GM18505 (cell line): ENCODE data around the gene PGM1.

ENCODE experiments used
- ATAC-seq: cut with Tn5 transposase; IDR thresholded peaks from one replicate; pipeline ENCODE4 v1.9.1; 2021; ENCODE audit not compliant: unreplicated experiment
- POLR2A ChIP-seq: IDR thresholded peaks from 4 replicates; pipeline ENCODE4 v1.6.1; 2011; ENCODE audit warnings: borderline replicate concordance; ENCODE audit not compliant: insufficient read depth, insufficient read length; ENCODE audit errors: extremely low read depth

Gene PGM1

GRCh38 chr1:63643926-63644325 is 50.7 kb downstream of the PGM1 start:
- ATAC-seq: no peak
- no peak for TF ChIP-seq POLR2A

- no peak for TF ChIP-seq POLR2A
- no peak for ATAC-seq
Observed at GRCh38 chr1:63645317-63645716, 52.1 kb downstream of the PGM1 start.

- TF ChIP-seq POLR2A: no peak
Observed at GRCh38 chr1:63648689-63649088, 55.5 kb downstream of the PGM1 start.

GRCh38 chr1:63651161-63651701 is 58.0 kb downstream of the PGM1 start:
- ATAC-seq: no peak

More at GRCh38 chr1:63648689-63649088, 55.5 kb downstream of the PGM1 start:
- no peak for ATAC-seq

GRCh38 chr1:63653976-63654375 is 60.8 kb downstream of the PGM1 start:
- TF ChIP-seq POLR2A: no peak
- no peak for ATAC-seq

More at GRCh38 chr1:63651161-63651701, 58.0 kb downstream of the PGM1 start:
- TF ChIP-seq POLR2A: no peak

- no peak for ATAC-seq
Observed at GRCh38 chr1:63659448-63659847, 66.2 kb downstream of the PGM1 start.

GRCh38 chr1:63662056-63662836 is 69.0 kb downstream of the PGM1 start:
- no peak for ATAC-seq
- no peak for TF ChIP-seq POLR2A

More at GRCh38 chr1:63659448-63659847, 66.2 kb downstream of the PGM1 start:
- no peak for TF ChIP-seq POLR2A

GRCh38 chr1:63662841-63663240 is 69.6 kb downstream of the PGM1 start:
- no peak for ATAC-seq
- TF ChIP-seq POLR2A: no peak

GRCh38 chr1:63663301-63663700 is 70.1 kb downstream of the PGM1 start:
- no peak for ATAC-seq
- no peak for TF ChIP-seq POLR2A

- no peak for TF ChIP-seq POLR2A
- ATAC-seq: no peak
Observed at GRCh38 chr1:63663873-63664272, 70.7 kb downstream of the PGM1 start.

- no peak for ATAC-seq
- TF ChIP-seq POLR2A: no peak
Observed at GRCh38 chr1:63664742-63665141, 71.5 kb downstream of the PGM1 start.

GRCh38 chr1:63665410-63665809 is 72.2 kb downstream of the PGM1 start:
- ATAC-seq: no peak
- no peak for TF ChIP-seq POLR2A

GRCh38 chr1:63665824-63666223 is 72.6 kb downstream of the PGM1 start:
- no peak for TF ChIP-seq POLR2A
- ATAC-seq: no peak

GRCh38 chr1:63668298-63668697 is 75.1 kb downstream of the PGM1 start:
- TF ChIP-seq POLR2A: no peak
- no peak for ATAC-seq
